ENCODE results near the gene MYH4.

- TF ChIP-seq CTCF (IDR thresholded peaks at IDR 0.05) (no peak), POLR2A (IDR thresholded peaks at IDR 0.05; ENCODE audit: low read depth) (no peak), EP300 (IDR thresholded peaks at IDR 0.05) (no peak)
Observed at GRCh38 chr17:10471858-10472257, 2.5 kb upstream of the MYH4 start.
